GM21619 (cell line): ENCODE data around the gene MAS1.

Experiments used
- ATAC-seq: cut with Tn5 transposase; IDR thresholded peaks from one replicate; pipeline ENCODE4 v1.9.1; 2021; ENCODE audit not compliant: unreplicated experiment

The MAS1 gene

GRCh38 chr6:159879856-159880255 is 10.9 kb upstream of the MAS1 start:
- ATAC-seq: no peak

GRCh38 chr6:159880412-159880975 is 10.3 kb upstream of the MAS1 start:
- no peak for ATAC-seq

- no peak for ATAC-seq
These were observed 6.1 kb upstream of the MAS1 start for GRCh38 chr6:159884720-159885119.

- ATAC-seq: no peak
These were observed 4.5 kb upstream of the MAS1 start for GRCh38 chr6:159886270-159886669.

GRCh38 chr6:159887146-159887545 is 3.6 kb upstream of the MAS1 start:
- no peak for ATAC-seq

GRCh38 chr6:159887761-159888160 is 3.0 kb upstream of the MAS1 start:
- no peak for ATAC-seq

- ATAC-seq: no peak
These were observed 587 bp upstream of the MAS1 start for GRCh38 chr6:159890201-159890600.

GRCh38 chr6:159892053-159892452 is 1.3 kb downstream of the MAS1 start:
- ATAC-seq: no peak

- no peak for ATAC-seq
These were observed 2.3 kb downstream of the MAS1 start for GRCh38 chr6:159893064-159893463.

GRCh38 chr6:159894991-159895390 is 4.2 kb downstream of the MAS1 start:
- no peak for ATAC-seq

GRCh38 chr6:159897603-159898002 is 6.8 kb downstream of the MAS1 start:
- no peak for ATAC-seq

GRCh38 chr6:159898519-159898918 is 7.7 kb downstream of the MAS1 start:
- no peak for ATAC-seq

GRCh38 chr6:159899994-159900745 is 9.4 kb downstream of the MAS1 start:
- no peak for ATAC-seq

GRCh38 chr6:159902620-159903019 is 11.8 kb downstream of the MAS1 start:
- no peak for ATAC-seq

- ATAC-seq: peak; percentile 58
These were observed 13.7 kb downstream of the MAS1 start for GRCh38 chr6:159904497-159904911.

- ATAC-seq: no peak
These were observed 15.6 kb downstream of the MAS1 start for GRCh38 chr6:159906400-159906799.

- ATAC-seq: no peak
These were observed 17.7 kb downstream of the MAS1 start for GRCh38 chr6:159908535-159908934.

GRCh38 chr6:159908979-159909378 is 18.2 kb downstream of the MAS1 start:
- ATAC-seq: no peak

- no peak for ATAC-seq
These were observed 19.6 kb downstream of the MAS1 start for GRCh38 chr6:159910342-159910741.

GRCh38 chr6:159913375-159913774 is 22.6 kb downstream of the MAS1 start:
- ATAC-seq: no peak

GRCh38 chr6:159913862-159914564 is 23.2 kb downstream of the MAS1 start:
- no peak for ATAC-seq

- ATAC-seq: no peak
These were observed 23.8 kb downstream of the MAS1 start for GRCh38 chr6:159914565-159914923.
